Measurements from ENCODE around the gene PHYKPL.

- no peak for TF ChIP-seq EZH2 (IDR thresholded peaks at IDR 0.05; ENCODE audit: borderline replicate concordance, low read length)
- no peak for TF ChIP-seq CTCF (IDR thresholded peaks at IDR 0.05; ENCODE audit: low read length)
These were observed 373 bp upstream of the PHYKPL start for GRCh38 chr5:178232920-178233429.
